MM.1S (cell line): ENCODE results near the gene KCTD2.
"Not testable (repeated sequence)": the region's sequence is repeated elsewhere in the genome, so short reads cannot be mapped to it uniquely, and the experiment has no call there.

Experiments
- DNase-seq: peaks from one replicate; pipeline ENCODE4 v3.0.0-alpha.2; 2015
- H2AFZ ChIP-seq: fragments of 300-600 bp; sonication (generic); 2 replicates; pipeline ENCODE4 v1.6.0; 2016; ENCODE audit warnings: antibody characterized with exemption, low read length
- H3F3A ChIP-seq: fragments of 300-600 bp; sonication (generic); 2 replicates; pipeline ENCODE4 v1.6.1; 2016; ENCODE audit warnings: mild to moderate bottlenecking, antibody characterized with exemption, low read length, moderate library complexity, mixed read lengths; ENCODE audit not compliant: insufficient read depth
- H3K27ac ChIP-seq: fragments of 300-600 bp; sonication (generic); 2 replicates; pipeline ENCODE4 v1.5.1; 2016; ENCODE audit warnings: mild to moderate bottlenecking, low read length
- H3K27me3 ChIP-seq: fragments of 300-600 bp; sonication (generic); replicated peaks from 2 replicates; pipeline ENCODE4 v1.6.0; 2016; ENCODE audit warnings: low read length; ENCODE audit not compliant: insufficient read depth
- H3K36me3 ChIP-seq: fragments of 300-600 bp; sonication (generic); replicated peaks from 2 replicates; pipeline ENCODE4 v1.6.1; 2016; ENCODE audit warnings: mild to moderate bottlenecking, low read length, mixed read lengths; ENCODE audit not compliant: insufficient read depth
- H3K4me1 ChIP-seq: fragments of 300-600 bp; sonication (generic); 2 replicates; pipeline ENCODE4 v1.6.1; 2016; ENCODE audit warnings: low read length, mixed read lengths
- H3K4me2 ChIP-seq: fragments of 300-600 bp; sonication (generic); 2 replicates; pipeline ENCODE4 v1.6.0; 2016; ENCODE audit warnings: low read depth, low read length
- H3K4me3 ChIP-seq: fragments of 300-600 bp; sonication (generic); 2 replicates; pipeline ENCODE4 v1.5.1; 2016; ENCODE audit warnings: low read length, mixed read lengths
- H3K79me2 ChIP-seq: fragments of 300-600 bp; sonication (generic); 2 replicates; pipeline ENCODE4 v1.6.1; 2016; ENCODE audit warnings: mixed run types, low read length, mixed read lengths
- H3K9ac ChIP-seq: fragments of 300-600 bp; sonication (generic); 2 replicates; pipeline ENCODE4 v1.6.1; 2016; ENCODE audit warnings: low read length, mixed read lengths
- H3K9me2 ChIP-seq: fragments of 300-600 bp; sonication (generic); replicated peaks from 2 replicates; pipeline ENCODE4 v1.6.1; 2016; ENCODE audit warnings: mild to moderate bottlenecking, low read length, mixed read lengths; ENCODE audit not compliant: insufficient read depth
- H3K9me3 ChIP-seq: fragments of 300-600 bp; sonication (generic); replicated peaks from 2 replicates; pipeline ENCODE4 v1.6.1; 2016; ENCODE audit warnings: mild to moderate bottlenecking, low read length, mixed read lengths; ENCODE audit not compliant: insufficient read depth
- H4K20me1 ChIP-seq: fragments of 300-600 bp; sonication (generic); 2 replicates; pipeline ENCODE4 v1.6.1; 2016; ENCODE audit warnings: mild to moderate bottlenecking, low read length, moderate library complexity, mixed read lengths; ENCODE audit not compliant: insufficient read depth
- EZH2 ChIP-seq: fragments of 300-600 bp; sonication (generic); optimal IDR thresholded peaks from 2 replicates; pipeline ENCODE3; 2017; ENCODE audit warnings: low read depth, mild to moderate bottlenecking, antibody characterized with exemption, low read length, mixed read lengths
- EZH2phosphoT487 ChIP-seq: fragments of 300-600 bp; sonication (generic); IDR thresholded peaks from 2 replicates; pipeline ENCODE4 v1.6.1; 2018; ENCODE audit warnings: antibody characterized with exemption, low read length
- TF ChIP-seq, protein P1 (sequence below): fragments of 300-600 bp; sonication (generic); IDR thresholded peaks from 2 replicates; pipeline ENCODE4 v1.5.1; 2016; ENCODE audit warnings: antibody characterized with exemption, low read length, mixed read lengths

Gene KCTD2

DNA sequence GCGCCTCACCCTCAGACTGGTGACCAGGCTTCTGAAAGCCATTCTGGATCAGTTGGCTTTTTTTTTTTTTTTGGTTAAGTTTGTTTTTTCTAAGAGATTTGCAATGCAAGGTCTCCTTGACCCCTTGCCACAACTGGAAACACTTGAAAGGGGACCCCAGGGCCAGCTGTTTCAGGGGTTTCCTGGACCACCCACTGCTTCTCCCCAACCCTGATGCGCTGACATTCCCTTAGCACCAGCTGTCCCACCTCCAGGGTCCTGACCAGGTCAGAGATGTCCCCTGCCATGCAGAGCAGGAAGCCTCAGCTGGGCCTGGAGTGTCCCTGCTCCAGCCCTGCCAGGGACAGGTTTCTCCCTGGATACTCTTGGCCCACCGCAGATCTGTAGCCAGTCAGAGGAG is 42.7 kb upstream of the KCTD2 start:
- H4K20me1 ChIP-seq, result no peaks in the 10 kb centered on the region
- H3K36me3 ChIP-seq, result no peaks in the 10 kb centered on the region
- H3K27me3 ChIP-seq, result peaks cover 75% of the 10 kb centered on the region
- H3F3A ChIP-seq, result no peaks in the 10 kb centered on the region
- no peaks in the 10 kb centered on the region for H3K4me1 ChIP-seq
- H3K9ac ChIP-seq, result no peak overlapping the region
- no peak overlapping the region for H3K4me2 ChIP-seq
- no peaks in the 10 kb centered on the region for H3K9me2 ChIP-seq
- no peaks in the 10 kb centered on the region for H3K9me3 ChIP-seq
- no peak overlapping the region for H3K4me3 ChIP-seq
- no peak overlapping the region for H2AFZ ChIP-seq
- H3K79me2 ChIP-seq, result no peaks in the 10 kb centered on the region
- TF ChIP-seq, protein P1, sequence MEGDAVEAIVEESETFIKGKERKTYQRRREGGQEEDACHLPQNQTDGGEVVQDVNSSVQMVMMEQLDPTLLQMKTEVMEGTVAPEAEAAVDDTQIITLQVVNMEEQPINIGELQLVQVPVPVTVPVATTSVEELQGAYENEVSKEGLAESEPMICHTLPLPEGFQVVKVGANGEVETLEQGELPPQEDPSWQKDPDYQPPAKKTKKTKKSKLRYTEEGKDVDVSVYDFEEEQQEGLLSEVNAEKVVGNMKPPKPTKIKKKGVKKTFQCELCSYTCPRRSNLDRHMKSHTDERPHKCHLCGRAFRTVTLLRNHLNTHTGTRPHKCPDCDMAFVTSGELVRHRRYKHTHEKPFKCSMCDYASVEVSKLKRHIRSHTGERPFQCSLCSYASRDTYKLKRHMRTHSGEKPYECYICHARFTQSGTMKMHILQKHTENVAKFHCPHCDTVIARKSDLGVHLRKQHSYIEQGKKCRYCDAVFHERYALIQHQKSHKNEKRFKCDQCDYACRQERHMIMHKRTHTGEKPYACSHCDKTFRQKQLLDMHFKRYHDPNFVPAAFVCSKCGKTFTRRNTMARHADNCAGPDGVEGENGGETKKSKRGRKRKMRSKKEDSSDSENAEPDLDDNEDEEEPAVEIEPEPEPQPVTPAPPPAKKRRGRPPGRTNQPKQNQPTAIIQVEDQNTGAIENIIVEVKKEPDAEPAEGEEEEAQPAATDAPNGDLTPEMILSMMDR, result no peak
- TF ChIP-seq EZH2, result no peak
- no peak for TF ChIP-seq EZH2phosphoT487
- H3K27ac ChIP-seq, result no peak overlapping the region
- DNase-seq, result no peak

- TF ChIP-seq EZH2phosphoT487 (no peak), EZH2 (no peak)
- TF ChIP-seq, protein P1, result no peak
- no peaks in the 10 kb centered on the region for H3K4me1 ChIP-seq
- no peak for DNase-seq
- no peaks in the 10 kb centered on the region for H3K79me2 ChIP-seq
- no peaks in the 10 kb centered on the region for H3K9me2 ChIP-seq
- no peaks in the 10 kb centered on the region for H4K20me1 ChIP-seq
- no peaks in the 10 kb centered on the region for H3K9me3 ChIP-seq
- no peak overlapping the region for H3K4me2 ChIP-seq
- H3K27ac ChIP-seq, result no peak overlapping the region
- H3K4me3 ChIP-seq, result no peak overlapping the region
- peaks cover 77% of the 10 kb centered on the region for H3K27me3 ChIP-seq
- no peaks in the 10 kb centered on the region for H3K36me3 ChIP-seq
- no peaks in the 10 kb centered on the region for H3F3A ChIP-seq
- no peak overlapping the region for H2AFZ ChIP-seq
- no peak overlapping the region for H3K9ac ChIP-seq
Observed at GRCh38 chr17:75005291-75005690, 41.7 kb upstream of the KCTD2 start.

DNA sequence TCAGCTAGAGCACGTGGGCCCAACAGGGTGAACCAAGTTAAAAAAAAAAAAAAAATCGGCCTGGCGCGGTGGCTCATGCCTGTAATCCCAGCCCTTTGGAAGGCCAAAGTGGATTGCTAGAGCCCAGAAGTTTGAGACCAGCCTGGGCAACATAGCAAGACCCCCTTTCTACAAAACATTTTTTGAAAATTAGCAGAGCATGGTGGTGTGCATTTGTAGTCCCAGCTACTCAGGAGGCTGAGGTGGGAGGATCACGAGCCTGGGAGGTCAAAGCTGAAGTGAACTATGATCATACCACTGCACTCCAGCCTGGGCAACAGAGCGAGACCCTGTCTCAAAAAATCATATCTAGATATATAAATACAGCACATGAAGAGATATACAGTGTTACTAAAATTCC is 40.9 kb upstream of the KCTD2 start:
- H3K9me2 ChIP-seq, H3K9ac ChIP-seq, H4K20me1 ChIP-seq, H3K36me3 ChIP-seq, H3K79me2 ChIP-seq, H3K4me3 ChIP-seq, H3F3A ChIP-seq, H3K4me1 ChIP-seq, DNase-seq, H3K4me2 ChIP-seq, H3K9me3 ChIP-seq, H2AFZ ChIP-seq, H3K27ac ChIP-seq: not testable (repeated sequence)
- peaks cover 75% of the 10 kb centered on the region for H3K27me3 ChIP-seq

GRCh38 chr17:75006653-75007052 is 40.4 kb upstream of the KCTD2 start:
- Histone ChIP-seq H3F3A (no peaks in the 10 kb centered on the region), H3K4me2 (no peak overlapping the region), H3K36me3 (no peaks in the 10 kb centered on the region), H2AFZ (no peak overlapping the region), H3K4me1 (no peaks in the 10 kb centered on the region), H3K9ac (no peak overlapping the region), H3K27ac (no peak overlapping the region), H3K79me2 (no peaks in the 10 kb centered on the region), H4K20me1 (no peaks in the 10 kb centered on the region), H3K27me3 (peaks cover 69% of the 10 kb centered on the region), H3K9me2 (no peaks in the 10 kb centered on the region), H3K4me3 (no peak overlapping the region), H3K9me3 (no peaks in the 10 kb centered on the region)
- no peak for TF ChIP-seq EZH2phosphoT487
- no peak for TF ChIP-seq EZH2
- TF ChIP-seq, protein P1, result no peak
- no peak for DNase-seq
